Measurements from ENCODE around the gene FBLN2. TPM values are rescaled to one million over a fixed set of nuclear protein-coding genes. Genes with fewer than 3 reads are reported as not detected.
A peak's percentile ranks its signal among the peaks of the same experiment; 100 is the strongest.

Gene FBLN2
- total RNA-seq, 1 experiment from 2014 or later, result 0.11 TPM

DNA sequence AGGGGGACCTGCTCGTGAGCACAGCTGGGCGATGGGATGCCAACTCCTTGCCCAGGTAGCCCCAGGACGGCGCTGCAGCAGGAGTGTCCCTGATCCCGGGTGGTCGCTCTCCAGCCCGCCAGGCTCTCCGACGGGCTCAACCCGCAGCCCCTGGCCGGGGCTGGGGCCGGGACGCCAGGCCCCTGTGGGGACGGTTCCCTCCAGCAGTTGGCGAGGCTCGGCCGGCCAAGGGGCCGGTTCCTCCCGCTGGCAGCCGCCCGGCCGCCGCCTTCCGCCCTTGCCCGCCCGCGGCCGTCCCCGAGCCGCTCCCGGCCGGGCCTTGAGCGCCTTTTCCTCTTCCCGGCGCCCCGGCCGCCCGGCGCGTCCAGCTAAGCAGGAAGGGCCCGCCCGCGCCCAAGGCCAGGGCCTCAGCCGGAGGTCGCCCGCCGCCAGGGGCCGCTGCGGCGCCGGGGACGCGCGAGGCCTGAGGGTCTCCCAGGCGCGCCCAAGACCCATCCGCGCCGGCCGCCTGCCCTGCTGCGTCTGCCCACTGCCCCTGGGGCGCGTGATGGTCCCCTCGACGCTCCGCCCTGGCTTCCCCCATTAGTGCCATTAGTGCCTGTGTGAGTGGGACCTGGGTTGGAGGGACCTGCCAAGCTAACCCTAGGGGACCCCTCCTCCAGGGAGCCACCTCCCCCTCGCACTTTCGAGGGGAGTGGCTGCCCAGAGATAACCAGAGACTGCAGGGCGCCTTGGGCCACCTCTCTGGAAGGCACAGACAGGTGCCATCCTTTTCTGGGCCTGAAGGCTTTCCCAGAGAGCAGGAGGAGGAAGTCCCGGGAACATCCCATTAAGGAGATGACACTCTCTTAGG is 106.4 kb downstream of the FBLN2 start:
- peaks cover 14% of the 10 kb centered on the region; the same call in 1 of the 2 replicates for H3K4me1 ChIP-seq (ENCODE audit: insufficient read depth, low read length)

DNA sequence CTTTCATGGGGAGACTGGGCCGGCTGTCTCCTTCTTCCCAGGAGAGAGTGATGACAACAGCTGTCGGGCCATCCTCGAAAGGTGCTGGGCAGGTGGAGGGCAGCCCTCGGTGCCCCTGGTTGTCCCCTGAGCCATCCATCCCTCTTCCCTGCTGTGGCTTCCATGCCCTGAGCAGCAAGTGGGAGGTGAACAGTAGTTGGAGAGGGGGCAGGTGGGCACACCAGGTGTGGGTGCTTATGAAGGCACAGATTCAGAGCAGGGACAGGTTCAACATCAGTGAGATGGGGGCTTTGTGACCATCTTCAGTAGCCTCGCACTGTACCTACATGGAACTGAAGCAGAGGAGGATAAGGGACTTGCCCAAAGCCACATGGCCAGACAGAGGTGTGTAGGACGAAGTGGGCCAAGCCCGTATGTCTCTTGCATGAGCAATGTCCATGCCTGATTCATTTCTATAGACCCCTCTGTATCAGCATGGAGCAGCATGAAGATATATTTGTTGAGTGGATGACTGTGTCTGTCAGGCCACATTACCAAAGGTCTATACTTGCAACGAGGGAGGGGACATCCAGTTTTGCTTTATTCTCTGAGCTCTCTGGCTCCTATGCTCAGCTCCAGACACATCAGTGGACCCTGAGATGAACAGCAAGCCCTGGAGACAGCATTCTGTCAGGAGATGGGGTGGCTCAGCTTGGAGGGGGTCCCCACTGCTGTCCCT is 107.8 kb downstream of the FBLN2 start:
- H4K20me1 ChIP-seq (ENCODE audit: low read length), result no peaks in the 10 kb centered on the region
- H3K27ac ChIP-seq (ENCODE audit: low read length), result no peak overlapping the region
- no peak overlapping the region for H2AFZ ChIP-seq (ENCODE audit: low read length)
- no peak overlapping the region for H3K4me2 ChIP-seq (ENCODE audit: low read length)
- no peak overlapping the region for H3K9ac ChIP-seq (ENCODE audit: low read length)
- H3K9me2 ChIP-seq (replicated peaks; ENCODE audit: low read length), result no peaks in the 10 kb centered on the region
- H3K79me2 ChIP-seq (ENCODE audit: low read length), result no peaks in the 10 kb centered on the region
- no peaks in the 10 kb centered on the region for H3F3A ChIP-seq (ENCODE audit: low read length, unreplicated experiment)
- POLR2A ChIA-PET (ENCODE audit: unreplicated experiment), result no interaction called here
- no peaks in the 10 kb centered on the region for H3K27me3 ChIP-seq (ENCODE audit: low read length)
- H3K36me3 ChIP-seq (ENCODE audit: low read depth, low read length), result no peaks in the 10 kb centered on the region
- no TSS peak for BruUV-seq (replicated peaks)
- no peak for ATAC-seq
- intact Hi-C loops (cut with micrococcal nuclease), result loop anchor here (1.0 to 10.0 kb wide), 3 partner anchors 166 to 468 kb away; partner anchors contain the start of genes CHCHD4, TMEM43 and WNT7A
- CTCF ChIA-PET, result interaction anchor here (0.5 to 5.7 kb wide), 4 partner anchors 224 to 1307 kb away, joined by 3 to 69 read pairs (median 18); partner anchors contain the start of gene WNT7A
- DNase-seq, result no peak
- peaks cover 8% of the 10 kb centered on the region; the same call in 1 of the 2 replicates for H3K4me1 ChIP-seq (ENCODE audit: insufficient read depth, low read length)
- no peak overlapping the region for H3K4me3 ChIP-seq (ENCODE audit: low read length)
- H3K9me3 ChIP-seq (ENCODE audit: low read length), result no peaks in the 10 kb centered on the region
- TF ChIP-seq EZH2 (IDR thresholded peaks at IDR 0.05; ENCODE audit: low read length, unreplicated experiment), result no peak
- TF ChIP-seq CTCF (conservative IDR thresholded peaks at IDR 0.05; ENCODE audit: low read depth, low read length), result no peak
- no peak for TF ChIP-seq EZH2phosphoT487 (IDR thresholded peaks at IDR 0.05; ENCODE audit: borderline replicate concordance, low read length)

More for the DNA sequence above, 106.4 kb downstream of the FBLN2 start:
- peak overlapping the region; percentile 50; the same call in 1 of the 2 replicates for H3K4me3 ChIP-seq (ENCODE audit: low read length)
- DNase-seq, result peak; percentile 70
- H3F3A ChIP-seq (ENCODE audit: low read length, unreplicated experiment), result no peaks in the 10 kb centered on the region
- no peaks in the 10 kb centered on the region for H3K9me2 ChIP-seq (replicated peaks; ENCODE audit: low read length)
- TF ChIP-seq EZH2phosphoT487 (IDR thresholded peaks at IDR 0.05; ENCODE audit: borderline replicate concordance, low read length) (no peak), EZH2 (IDR thresholded peaks at IDR 0.05; ENCODE audit: low read length, unreplicated experiment) (no peak), CTCF (conservative IDR thresholded peaks at IDR 0.05; ENCODE audit: low read depth, low read length) (peak; percentile 62; the same call in 1 of the 2 replicates)
- intact Hi-C loops (cut with micrococcal nuclease), result loop anchor here (10.0 kb wide), 1 partner anchor 470 kb away; the partner anchor contains the start of genes CHCHD4 and TMEM43
- H3K9me3 ChIP-seq (ENCODE audit: low read length), result no peaks in the 10 kb centered on the region
- no peaks in the 10 kb centered on the region for H4K20me1 ChIP-seq (ENCODE audit: low read length)
- no TSS peak for BruUV-seq (replicated peaks)
- H3K4me2 ChIP-seq (ENCODE audit: low read length), result peak overlapping the region; percentile 75
- no peak overlapping the region for H3K27ac ChIP-seq (ENCODE audit: low read length)
- no peaks in the 10 kb centered on the region for H3K27me3 ChIP-seq (ENCODE audit: low read length)
- no peaks in the 10 kb centered on the region for H3K79me2 ChIP-seq (ENCODE audit: low read length)
- POLR2A ChIA-PET (ENCODE audit: unreplicated experiment), result interaction anchor here (0.6 kb wide), 1 partner anchor 146 kb away, joined by 5 read pairs; no protein-coding TSS in a partner anchor
- peak; percentile 53 for ATAC-seq
- CTCF ChIA-PET, result interaction anchor here (0.6 to 5.7 kb wide), 7 partner anchors 147 to 681 kb away, joined by 3 to 69 read pairs (median 4); partner anchors contain the start of gene WNT7A
- H3K9ac ChIP-seq (ENCODE audit: low read length), result peak overlapping the region; percentile 38; the same call in 1 of the 2 replicates
- no peaks in the 10 kb centered on the region for H3K36me3 ChIP-seq (ENCODE audit: low read depth, low read length)
- H2AFZ ChIP-seq (ENCODE audit: low read length), result peak overlapping the region; percentile 76

Data from PC-3 (cell line).